Mesodermal cell (in vitro differentiated cells): ENCODE data around the gene INHA.

Experiments used
- H3K27ac ChIP-seq: 2 replicates; pipeline ENCODE4 v1.7.0; 2013; ENCODE audit warnings: mild to moderate bottlenecking, low read depth, low read length, moderate library complexity; ENCODE audit not compliant: severe bottlenecking
- H3K36me3 ChIP-seq: 2 replicates; pipeline ENCODE4 v1.7.1; 2013; ENCODE audit warnings: mild to moderate bottlenecking, low read length, moderate library complexity; ENCODE audit not compliant: control insufficient read depth, insufficient read depth
- H3K4me1 ChIP-seq: one replicate; pipeline ENCODE4 v1.7.1; 2013; ENCODE audit warnings: mild to moderate bottlenecking, low read length; ENCODE audit not compliant: insufficient read depth, control insufficient read depth, poor library complexity, severe bottlenecking
- H3K4me3 ChIP-seq: 2 replicates; pipeline ENCODE4 v1.7.0; 2013; ENCODE audit warnings: low read length, control low read depth, mild to moderate bottlenecking; ENCODE audit not compliant: insufficient read depth, poor library complexity, severe bottlenecking; ENCODE audit errors: extremely low read depth
- H3K9me3 ChIP-seq: 2 replicates; pipeline ENCODE4 v1.7.1; 2013; ENCODE audit warnings: mild to moderate bottlenecking, low read length, moderate library complexity; ENCODE audit not compliant: control insufficient read depth
- WGBS, 2 experiments: methylation state at CpG; one replicate each; pipeline ENCODE4 v1.1.5; 2013; ENCODE audit warnings: missing lambda C conversion rate in 2 of 2; ENCODE audit not compliant: insufficient coverage in 2 of 2; 5-methylcytosine and 5-hydroxymethylcytosine counted together

The INHA gene

DNA sequence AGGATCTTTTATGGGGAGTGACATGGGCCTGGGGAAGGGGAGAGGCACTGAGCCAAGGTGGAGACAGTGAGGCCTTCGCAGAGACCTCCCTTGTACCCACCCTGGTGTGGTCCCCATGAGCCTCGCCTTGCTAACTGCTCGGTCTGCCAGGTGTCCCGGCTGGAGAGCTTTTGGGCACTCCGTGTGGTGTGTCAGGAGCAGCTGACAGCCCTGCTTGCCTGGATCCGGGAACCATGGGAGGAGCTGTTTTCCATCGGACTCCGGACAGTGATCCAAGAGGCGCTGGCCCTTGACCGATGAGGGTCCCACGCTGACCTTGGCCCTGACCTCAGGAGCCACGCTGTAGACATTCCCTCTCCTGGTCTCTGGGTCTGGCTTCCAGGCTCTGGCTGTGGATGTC lies 43.8 kb downstream of the INHA start:
- WGBS, 2 experiments: 95 to 96% methylated on average over 11 of the region's 12 CpGs
- Histone ChIP-seq H3K27ac (no peak overlapping the region), H3K4me1 (no peaks in the 10 kb centered on the region), H3K36me3 (peaks cover 25% of the 10 kb centered on the region), H3K9me3 (no peaks in the 10 kb centered on the region), H3K4me3 (no peak overlapping the region)

DNA sequence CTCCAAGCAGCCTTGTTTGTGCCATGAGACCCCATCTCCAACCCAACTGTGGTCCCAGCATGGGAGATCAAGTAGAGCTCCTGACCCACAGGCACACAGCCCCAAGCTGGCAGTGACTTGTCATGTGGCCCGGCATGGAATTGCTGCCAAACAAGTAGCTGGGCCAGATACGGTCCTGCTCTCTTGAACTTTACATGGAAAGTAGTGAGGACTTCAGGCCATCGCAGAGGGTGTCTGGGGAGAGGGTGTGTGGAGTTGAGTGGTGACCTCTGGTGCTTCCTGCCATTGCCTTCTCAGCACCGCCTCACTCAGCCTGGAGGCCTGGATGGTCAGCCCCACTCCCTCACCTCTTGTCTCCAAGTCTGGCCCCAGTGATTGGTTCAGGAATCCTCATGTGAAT lies 44.4 kb downstream of the INHA start:
- H3K27ac ChIP-seq: no peak overlapping the region
- H3K9me3 ChIP-seq: no peaks in the 10 kb centered on the region
- H3K4me3 ChIP-seq: no peak overlapping the region
- H3K4me1 ChIP-seq: no peaks in the 10 kb centered on the region
- peaks cover 23% of the 10 kb centered on the region for H3K36me3 ChIP-seq
- 91 to 94% methylated on average over 3 to 4 of the region's 4 CpGs for WGBS, 2 experiments

DNA sequence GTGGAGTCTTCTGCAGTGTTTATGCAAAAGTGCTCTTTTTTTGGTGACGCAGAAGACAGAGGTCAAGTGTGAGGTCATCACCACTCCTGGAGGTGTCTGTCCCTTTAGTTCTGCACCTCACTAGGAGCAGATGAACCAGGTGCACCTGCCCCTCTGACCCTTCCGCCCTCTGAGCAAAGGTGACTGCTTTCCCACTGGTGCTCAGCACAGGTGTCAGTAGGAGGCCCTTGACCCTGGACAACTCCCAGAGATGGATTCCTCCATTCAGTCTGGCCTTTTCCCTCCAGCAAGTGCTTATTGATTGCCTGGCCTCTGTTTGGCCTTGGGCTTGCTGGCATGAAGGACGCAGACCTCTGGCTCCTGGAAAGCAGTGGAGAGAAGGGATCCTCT lies 46.6 kb downstream of the INHA start:
- Histone ChIP-seq H3K4me1 (no peaks in the 10 kb centered on the region), H3K27ac (no peak overlapping the region), H3K36me3 (peaks cover 14% of the 10 kb centered on the region), H3K9me3 (no peaks in the 10 kb centered on the region), H3K4me3 (no peak overlapping the region)
- 84 to 95% methylated on average over 2 to 3 of the region's 3 CpGs for WGBS, 2 experiments

DNA sequence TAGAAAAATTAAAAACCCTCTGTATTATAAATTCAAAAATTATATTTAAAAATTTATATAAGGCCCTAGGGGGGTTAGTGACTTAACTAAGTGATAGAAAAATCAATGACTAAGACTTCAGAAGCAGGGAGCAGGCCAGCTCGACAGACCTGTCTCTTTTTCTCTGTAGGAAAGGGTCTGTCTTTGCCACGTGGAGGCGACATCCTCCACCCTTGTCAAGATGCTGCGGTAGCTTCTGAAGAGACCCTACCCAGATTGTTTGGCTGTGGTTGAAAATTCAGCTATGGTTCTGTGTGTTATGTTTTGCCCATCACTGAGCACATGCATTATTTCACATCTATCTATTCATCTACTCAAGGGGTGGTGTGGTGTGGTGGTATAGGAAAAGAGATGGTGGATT lies 47.1 kb downstream of the INHA start:
- Histone ChIP-seq H3K4me3 (no peak overlapping the region), H3K9me3 (no peaks in the 10 kb centered on the region), H3K27ac (no peak overlapping the region), H3K36me3 (peaks cover 14% of the 10 kb centered on the region), H3K4me1 (no peaks in the 10 kb centered on the region)
- no CpG with 5 or more reads among the region's 4 CpGs for WGBS, 2 experiments

GRCh38 chr2:219620546-219620945 lies 48.4 kb downstream of the INHA start:
- H3K9me3 ChIP-seq: no peaks in the 10 kb centered on the region

GRCh38 chr2:219621935-219622334 lies 49.8 kb downstream of the INHA start:
- Histone ChIP-seq H3K27ac (no peak overlapping the region), H3K4me1 (no peaks in the 10 kb centered on the region), H3K36me3 (no peaks in the 10 kb centered on the region), H3K4me3 (no peak overlapping the region), H3K9me3 (no peaks in the 10 kb centered on the region)
- 80% methylated on average over 3 of the region's 4 CpGs; no CpG with 5 or more reads in 1 of the 2 experiments for WGBS, 2 experiments

More at GRCh38 chr2:219620546-219620945, 48.4 kb downstream of the INHA start:
- Histone ChIP-seq H3K36me3 (peaks cover 11% of the 10 kb centered on the region), H3K4me3 (no peak overlapping the region), H3K4me1 (no peaks in the 10 kb centered on the region), H3K27ac (no peak overlapping the region)
- WGBS, 2 experiments: 77 to 95% methylated on average over 4 to 5 of the region's 6 CpGs

DNA sequence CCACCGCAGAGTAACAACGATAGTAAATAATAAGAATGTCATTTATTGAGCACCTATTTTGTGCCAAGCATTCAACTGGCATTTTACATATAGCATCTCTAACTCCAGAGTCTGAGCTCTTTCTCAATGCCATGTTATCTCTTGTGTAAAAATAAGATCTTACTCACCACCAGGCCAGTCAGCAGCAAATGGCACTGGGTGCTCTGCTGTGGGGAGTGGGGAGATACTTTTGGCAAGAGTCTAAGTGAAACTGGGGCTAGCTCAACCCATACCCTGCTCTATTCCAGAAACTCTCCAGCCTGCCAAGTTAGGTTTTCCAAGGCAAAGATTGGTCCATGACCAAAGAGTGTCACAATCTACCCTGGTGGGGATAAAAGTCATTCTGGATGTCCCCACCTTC lies 50.4 kb downstream of the INHA start:
- no peak overlapping the region for H3K4me3 ChIP-seq
- H3K9me3 ChIP-seq: no peaks in the 10 kb centered on the region
- no peaks in the 10 kb centered on the region for H3K36me3 ChIP-seq
- H3K27ac ChIP-seq: no peak overlapping the region
- 100% methylated on average over 1 of the region's 2 CpGs; no CpG with 5 or more reads in 1 of the 2 experiments for WGBS, 2 experiments
- H3K4me1 ChIP-seq: no peaks in the 10 kb centered on the region

DNA sequence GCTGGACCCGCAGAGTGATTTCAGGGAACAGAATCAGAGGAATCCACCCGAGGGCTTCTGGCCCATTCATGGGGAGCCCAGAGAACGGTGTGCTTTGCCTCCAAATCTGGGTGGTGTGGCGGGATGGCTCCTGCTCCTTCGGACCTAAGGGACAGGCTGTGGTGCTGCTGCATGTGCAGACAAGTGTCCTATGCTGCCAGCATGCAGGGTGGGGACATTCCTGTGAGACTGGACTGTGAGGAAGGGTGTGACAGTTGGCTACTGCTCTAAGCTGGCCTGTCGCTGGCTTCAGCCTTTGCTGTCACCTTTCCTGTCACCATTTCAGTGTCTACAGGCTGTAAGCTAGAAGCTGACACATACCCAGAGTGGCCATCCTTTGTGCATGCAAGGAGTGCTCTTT lies 52.5 kb downstream of the INHA start:
- no peaks in the 10 kb centered on the region for H3K4me1 ChIP-seq
- H3K27ac ChIP-seq: no peak overlapping the region
- H3K4me3 ChIP-seq: no peak overlapping the region
- WGBS, 2 experiments: 85 to 95% methylated on average over 5 to 6 of the region's 6 CpGs
- H3K9me3 ChIP-seq: no peaks in the 10 kb centered on the region
- H3K36me3 ChIP-seq: no peaks in the 10 kb centered on the region

DNA sequence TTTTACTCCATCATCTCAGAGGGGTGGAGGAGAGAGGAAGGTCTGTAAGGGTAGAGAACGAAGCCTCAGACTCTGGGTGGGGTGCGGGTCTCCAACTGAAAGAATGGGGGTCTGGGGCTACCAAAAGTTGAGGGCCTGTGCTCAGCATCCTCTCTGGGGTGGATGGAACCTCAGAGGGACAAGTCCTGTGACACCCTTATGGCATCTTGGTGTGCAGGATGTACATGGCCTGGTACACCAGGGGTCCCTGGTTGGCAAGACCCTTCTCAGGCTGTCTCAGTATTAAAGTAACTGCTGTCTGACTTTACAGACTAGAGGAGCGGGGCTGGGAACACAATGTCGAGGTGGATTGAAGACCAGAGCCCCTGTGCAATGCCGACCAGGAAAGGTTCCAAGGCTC lies 53.1 kb downstream of the INHA start:
- WGBS, 2 experiments: 84 to 94% methylated on average over 3 of the region's 5 CpGs
- Histone ChIP-seq H3K4me3 (no peak overlapping the region), H3K27ac (no peak overlapping the region), H3K4me1 (no peaks in the 10 kb centered on the region), H3K36me3 (no peaks in the 10 kb centered on the region), H3K9me3 (no peaks in the 10 kb centered on the region)
